Activated CD8-positive, alpha-beta memory T cell treated with anti-CD3 and anti-CD28 coated beads, Interleukin-2, amount 50 U/mL, for 24 hours (primary cell): Measurements from ENCODE around the gene GIPC2.
"Not testable (repeated sequence)": the region's sequence is repeated elsewhere in the genome, so short reads cannot be mapped to it uniquely, and the experiment has no call there.

Experiments used
- DNase-seq: peaks from one replicate; pipeline ENCODE4 v3.0.0-alpha.2; 2020; ENCODE audit errors: extremely low read depth

GIPC2 gene

GRCh38 chr1:78036450-78036849 lies 9.3 kb upstream of the GIPC2 start:
- no peak for DNase-seq

GRCh38 chr1:78038071-78038470 lies 7.7 kb upstream of the GIPC2 start:
- DNase-seq: no peak

GRCh38 chr1:78038491-78038939 lies 7.3 kb upstream of the GIPC2 start:
- no peak for DNase-seq

GRCh38 chr1:78040484-78041089 lies 5.2 kb upstream of the GIPC2 start:
- no peak for DNase-seq

GRCh38 chr1:78043436-78043835 lies 2.3 kb upstream of the GIPC2 start:
- no peak for DNase-seq

- no peak for DNase-seq
These were observed 787 bp upstream of the GIPC2 start for GRCh38 chr1:78044796-78045562.

- DNase-seq: no peak
These were observed 222 bp upstream of the GIPC2 start for GRCh38 chr1:78045563-78045925.

- no peak for DNase-seq
These were observed 1.3 kb downstream of the GIPC2 start for GRCh38 chr1:78047106-78047505.

GRCh38 chr1:78047631-78048030 lies 1.9 kb downstream of the GIPC2 start:
- DNase-seq: no peak

GRCh38 chr1:78048446-78048845 lies 2.7 kb downstream of the GIPC2 start:
- DNase-seq: no peak

- DNase-seq: no peak
These were observed 3.6 kb downstream of the GIPC2 start for GRCh38 chr1:78049396-78049795.

- no peak for DNase-seq
These were observed 5.2 kb downstream of the GIPC2 start for GRCh38 chr1:78051005-78051404.

- DNase-seq: no peak
These were observed 7.1 kb downstream of the GIPC2 start for GRCh38 chr1:78052685-78053405.

GRCh38 chr1:78053498-78053897 lies 7.7 kb downstream of the GIPC2 start:
- DNase-seq: no peak

GRCh38 chr1:78054559-78054958 lies 8.8 kb downstream of the GIPC2 start:
- no peak for DNase-seq

- DNase-seq: no peak
These were observed 9.2 kb downstream of the GIPC2 start for GRCh38 chr1:78054972-78055371.

GRCh38 chr1:78055565-78056132 lies 9.9 kb downstream of the GIPC2 start:
- no peak for DNase-seq

- no peak for DNase-seq
These were observed 12.9 kb downstream of the GIPC2 start for GRCh38 chr1:78058670-78059069.

GRCh38 chr1:78060857-78061563 lies 15.2 kb downstream of the GIPC2 start:
- DNase-seq: no peak

GRCh38 chr1:78061825-78062523 lies 16.2 kb downstream of the GIPC2 start:
- no peak for DNase-seq

GRCh38 chr1:78064886-78065285 lies 19.1 kb downstream of the GIPC2 start:
- not testable (repeated sequence) for DNase-seq
